HG03103 (cell line): Measurements from ENCODE around the gene BLCAP.

Experiments
- ATAC-seq: cut with Tn5 transposase; IDR thresholded peaks from one replicate; pipeline ENCODE4 v1.9.1; 2021; ENCODE audit warnings: low read depth; ENCODE audit not compliant: unreplicated experiment

BLCAP gene

DNA sequence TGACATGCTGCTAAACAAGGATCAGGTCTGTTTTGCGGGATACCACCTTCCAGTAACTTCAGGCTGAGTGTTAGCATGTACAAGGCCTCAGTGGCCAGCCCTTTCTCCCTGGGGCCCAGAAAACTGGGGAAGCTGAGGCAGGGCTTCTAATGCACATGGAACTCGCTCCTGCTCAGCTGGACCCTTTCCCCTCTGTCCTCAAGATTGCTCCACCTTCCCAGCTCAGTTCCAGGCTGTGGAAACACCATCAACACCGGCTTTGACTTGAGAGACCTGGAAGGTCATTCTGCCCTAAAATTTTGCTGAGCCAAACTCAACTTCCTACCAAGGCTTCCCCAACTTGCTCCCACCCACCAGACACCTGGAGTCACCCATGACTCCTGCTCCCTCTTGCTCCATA, 4.2 kb upstream of the BLCAP start:
- no peak for ATAC-seq

DNA sequence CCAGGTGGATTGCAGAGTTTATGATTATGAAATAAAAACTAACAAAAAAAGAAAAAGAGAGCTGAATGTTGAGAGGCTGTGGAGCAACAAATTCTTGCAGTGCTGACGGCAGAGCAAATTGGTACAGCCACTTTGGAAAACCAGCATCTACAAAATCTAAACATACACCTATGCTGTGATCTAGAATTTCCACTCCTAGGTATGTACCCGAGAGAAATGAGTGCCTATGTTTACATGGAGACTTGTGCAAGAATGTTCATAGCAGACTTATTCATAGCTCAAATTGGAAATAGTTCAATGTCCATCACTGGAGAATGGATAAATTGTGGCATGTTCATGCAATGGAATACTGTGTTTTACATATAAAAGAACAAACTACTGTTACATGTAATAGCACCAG, 3.0 kb upstream of the BLCAP start:
- no peak for ATAC-seq

DNA sequence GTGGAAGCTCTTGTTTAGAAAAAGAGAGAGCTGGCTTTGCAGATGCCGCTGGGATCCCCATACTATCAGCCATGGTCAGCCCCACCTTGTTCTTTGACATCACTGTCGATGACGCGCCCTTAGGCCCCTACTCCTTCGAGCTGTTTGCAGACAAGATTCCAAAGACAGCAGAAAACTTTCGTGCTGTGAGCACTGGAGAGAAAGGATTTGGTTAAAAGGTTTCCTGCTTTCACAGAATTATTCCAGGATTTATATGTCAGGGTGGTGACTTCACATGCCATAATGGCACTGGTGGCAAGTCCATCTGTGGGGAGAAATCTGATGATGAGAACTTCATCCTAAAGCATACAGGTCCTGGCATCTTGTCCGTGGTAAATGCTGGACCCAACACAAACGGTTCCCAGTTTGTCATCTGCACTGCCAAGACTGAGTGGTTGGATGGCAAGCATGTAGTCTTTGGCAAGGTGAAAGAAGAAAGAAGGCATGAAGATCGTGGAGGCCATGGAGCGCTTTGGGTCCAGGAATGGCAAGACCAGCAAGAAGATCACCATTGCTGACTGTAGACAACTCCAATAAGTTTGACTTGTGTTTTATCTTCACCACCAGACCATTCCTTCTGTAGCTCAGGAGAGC, 2.4 kb upstream of the BLCAP start:
- ATAC-seq, result no peak

DNA sequence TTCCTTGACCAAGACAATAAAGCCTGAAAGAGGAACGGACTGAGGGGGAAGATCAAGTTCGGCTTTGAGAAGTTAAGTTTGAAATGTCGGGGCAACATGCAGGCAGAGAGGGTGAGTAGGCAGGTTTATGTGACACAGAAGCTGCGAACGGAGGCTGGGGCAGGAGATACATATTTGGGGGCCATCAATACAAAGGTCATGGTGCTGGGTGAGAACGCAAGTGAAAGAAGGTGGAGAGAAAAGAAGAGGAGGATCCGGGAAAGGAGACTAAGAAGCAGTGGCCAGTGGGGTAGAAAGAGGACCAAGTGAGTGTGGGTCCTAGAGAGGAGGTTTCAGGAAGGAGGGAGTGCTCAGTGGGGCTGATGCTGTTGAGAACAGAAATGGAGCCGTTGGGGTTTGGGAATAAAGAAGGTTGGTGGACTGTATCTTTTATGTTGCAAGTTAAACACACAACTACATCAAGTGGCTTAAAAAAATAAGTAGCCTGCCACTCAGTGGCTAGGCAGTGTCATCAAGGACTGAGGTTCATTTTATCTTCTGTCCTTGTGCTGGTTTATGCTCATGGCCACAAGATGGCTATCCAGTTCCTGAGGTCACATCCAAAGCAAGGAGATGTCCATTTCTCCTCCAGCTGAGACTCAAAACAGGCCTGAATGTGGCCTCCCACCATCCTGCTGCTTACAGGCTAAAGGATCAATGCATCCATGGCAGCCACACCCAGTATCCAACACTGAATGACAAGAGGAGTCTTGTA, 1.7 kb upstream of the BLCAP start:
- ATAC-seq, result no peak

DNA sequence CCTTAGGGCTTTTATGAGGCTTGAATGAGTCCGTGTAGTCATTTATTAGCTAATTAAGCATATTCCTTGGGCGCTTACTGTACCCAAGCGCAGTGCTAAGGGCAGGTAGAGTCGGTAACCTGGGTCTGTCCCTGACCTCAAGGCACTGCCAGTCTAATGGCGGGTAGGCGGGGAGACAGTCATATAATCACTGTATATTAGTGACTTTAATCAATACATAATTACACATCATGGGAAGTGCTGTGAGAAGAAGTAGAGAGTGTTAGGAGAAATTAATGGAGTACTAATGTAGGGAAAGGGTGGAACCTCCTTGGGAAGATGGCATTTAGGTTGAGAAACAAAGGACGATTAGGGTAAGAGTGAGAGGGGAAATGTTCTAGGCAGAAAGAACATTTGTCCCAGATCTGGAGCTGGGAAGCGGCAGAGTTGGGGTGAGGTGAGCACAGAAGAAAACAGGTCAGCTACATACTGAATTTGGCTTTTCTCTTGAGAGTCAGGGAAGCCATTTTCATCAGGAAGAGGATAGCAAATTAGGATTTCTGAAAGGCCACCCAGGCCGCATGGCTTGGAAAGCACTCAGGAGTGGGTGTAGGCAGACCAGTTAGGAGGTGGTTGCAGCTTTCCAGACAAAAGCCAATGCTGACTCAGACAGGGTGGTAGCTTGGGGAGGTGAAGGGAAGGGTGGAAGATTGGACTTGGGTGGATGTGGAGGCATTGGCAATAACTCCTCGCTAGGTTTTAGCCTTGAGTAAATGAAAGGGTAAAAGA, 954 bp upstream of the BLCAP start:
- no peak for ATAC-seq

DNA sequence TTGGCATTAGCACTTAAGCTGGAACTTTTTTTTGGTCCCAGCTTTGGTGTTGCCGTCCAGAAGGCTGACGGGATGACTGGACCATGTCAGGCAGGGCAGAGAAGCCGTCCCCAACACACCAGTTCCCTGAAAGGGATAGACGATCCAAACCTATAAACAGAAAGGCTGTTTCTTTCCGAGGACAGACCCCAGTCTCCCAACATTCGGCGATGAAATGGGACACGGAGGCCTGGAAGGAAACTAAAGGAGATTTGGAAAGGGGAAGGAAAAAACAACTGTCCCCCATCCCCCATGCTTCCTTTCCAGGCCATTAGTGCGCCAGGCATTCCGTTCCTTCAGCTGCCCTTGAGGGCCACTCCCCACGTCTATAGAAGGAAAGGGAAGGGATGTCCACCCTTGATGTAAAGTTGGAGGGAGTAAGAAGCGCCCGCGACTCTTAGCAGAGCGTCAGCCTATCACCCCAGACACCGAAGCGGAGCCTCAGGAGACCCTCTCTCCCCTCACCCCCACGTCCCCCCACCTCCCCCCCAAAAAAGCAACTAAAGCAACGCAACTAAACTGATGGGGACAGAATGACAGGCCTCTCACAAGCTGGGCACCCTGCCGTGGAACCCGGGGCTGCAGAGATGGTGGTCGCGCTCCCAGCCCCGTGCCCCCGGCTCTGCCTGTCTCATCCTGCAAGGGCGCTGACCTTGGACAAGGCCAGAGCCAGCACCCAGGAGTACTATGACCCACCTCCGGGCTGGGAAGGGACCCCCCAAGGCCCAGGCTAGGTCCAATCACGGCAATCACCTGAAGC, 638 bp downstream of the BLCAP start:
- ATAC-seq, result no peak

DNA sequence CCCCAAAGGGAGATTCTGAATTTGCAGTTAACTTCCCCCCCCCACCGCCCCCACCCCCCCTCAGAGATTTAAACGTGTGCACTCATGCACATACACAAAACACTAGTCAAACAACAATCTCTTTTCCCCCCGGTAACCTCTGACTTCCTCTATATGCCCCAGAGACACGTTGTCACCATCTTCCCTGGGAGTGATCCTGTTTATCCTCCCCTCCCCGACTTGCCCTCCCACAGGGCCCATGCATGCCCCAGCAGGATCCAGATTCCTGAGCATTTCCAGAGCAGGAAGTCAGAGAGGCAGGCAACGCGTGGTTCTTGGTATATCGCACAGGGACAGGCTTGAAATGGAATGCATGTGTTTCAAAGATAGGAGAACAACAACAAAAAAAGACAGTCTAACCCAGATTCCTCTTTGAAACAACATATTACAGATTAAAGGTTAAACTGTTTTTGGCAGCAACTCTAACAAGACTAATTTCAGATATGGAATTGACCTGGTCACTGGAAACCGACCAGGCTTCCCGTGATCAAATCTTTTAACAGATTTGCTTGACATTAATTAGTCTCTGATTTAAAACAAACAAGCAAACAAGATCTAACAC, 1.3 kb downstream of the BLCAP start:
- no peak for ATAC-seq

DNA sequence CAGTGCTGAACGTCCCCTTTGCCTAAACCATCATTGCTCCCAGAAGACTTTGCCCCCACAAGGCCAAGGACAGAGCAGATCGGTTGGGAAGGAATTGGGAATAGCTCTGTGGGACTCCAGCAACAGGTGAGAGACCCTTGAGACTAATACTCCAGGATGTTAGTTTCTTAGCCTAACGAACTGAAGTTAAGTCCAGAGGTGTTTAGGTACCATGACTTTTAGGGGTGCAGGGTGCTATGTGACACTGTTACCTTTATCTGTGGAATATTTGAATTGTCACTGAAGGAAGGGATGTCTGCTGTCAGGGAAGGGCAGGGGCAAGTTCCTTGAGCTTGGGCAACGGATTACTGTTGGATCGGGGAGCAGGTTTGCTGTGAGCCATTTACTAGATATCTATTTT, 1.9 kb downstream of the BLCAP start:
- ATAC-seq, result no peak

DNA sequence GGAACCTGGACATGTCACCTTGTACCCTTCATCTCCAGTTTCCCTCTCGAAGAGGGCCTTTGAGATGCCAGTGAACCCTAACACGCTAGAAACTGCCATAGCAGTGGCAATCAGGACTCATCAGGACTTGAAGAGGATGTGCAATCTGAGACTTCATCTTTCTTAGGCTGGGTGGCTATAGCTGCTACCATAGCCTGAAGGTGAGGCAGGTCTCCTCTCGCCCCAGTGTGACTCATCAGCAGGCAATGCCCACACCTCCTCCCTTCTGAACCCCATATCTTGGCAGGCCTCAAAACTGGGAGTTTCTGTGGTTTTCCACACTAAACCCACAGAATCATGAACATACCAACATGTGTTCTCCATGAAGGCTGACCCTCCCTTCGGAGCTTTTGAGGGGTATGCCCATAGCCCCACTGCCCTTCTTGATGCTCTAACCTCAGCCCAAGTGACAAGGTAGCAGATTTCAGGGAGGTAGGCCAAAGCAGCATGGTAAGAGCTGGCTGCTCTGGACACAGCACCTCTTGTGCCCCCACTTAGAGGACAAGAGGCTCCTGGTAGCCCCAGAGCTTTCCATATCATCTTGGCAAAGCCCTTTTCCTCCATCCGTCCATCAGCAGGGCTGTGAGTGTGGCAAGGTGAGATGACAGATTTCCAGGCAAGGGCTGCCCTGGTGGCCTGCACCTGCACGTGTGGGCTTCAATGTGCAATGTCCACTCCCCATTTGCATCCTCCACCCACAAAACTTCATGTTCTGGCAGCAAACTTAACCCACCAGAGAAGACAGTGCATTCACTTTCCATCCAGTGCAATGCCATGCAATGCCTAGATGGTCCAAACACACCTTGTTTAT, 2.6 kb downstream of the BLCAP start:
- no peak for ATAC-seq

DNA sequence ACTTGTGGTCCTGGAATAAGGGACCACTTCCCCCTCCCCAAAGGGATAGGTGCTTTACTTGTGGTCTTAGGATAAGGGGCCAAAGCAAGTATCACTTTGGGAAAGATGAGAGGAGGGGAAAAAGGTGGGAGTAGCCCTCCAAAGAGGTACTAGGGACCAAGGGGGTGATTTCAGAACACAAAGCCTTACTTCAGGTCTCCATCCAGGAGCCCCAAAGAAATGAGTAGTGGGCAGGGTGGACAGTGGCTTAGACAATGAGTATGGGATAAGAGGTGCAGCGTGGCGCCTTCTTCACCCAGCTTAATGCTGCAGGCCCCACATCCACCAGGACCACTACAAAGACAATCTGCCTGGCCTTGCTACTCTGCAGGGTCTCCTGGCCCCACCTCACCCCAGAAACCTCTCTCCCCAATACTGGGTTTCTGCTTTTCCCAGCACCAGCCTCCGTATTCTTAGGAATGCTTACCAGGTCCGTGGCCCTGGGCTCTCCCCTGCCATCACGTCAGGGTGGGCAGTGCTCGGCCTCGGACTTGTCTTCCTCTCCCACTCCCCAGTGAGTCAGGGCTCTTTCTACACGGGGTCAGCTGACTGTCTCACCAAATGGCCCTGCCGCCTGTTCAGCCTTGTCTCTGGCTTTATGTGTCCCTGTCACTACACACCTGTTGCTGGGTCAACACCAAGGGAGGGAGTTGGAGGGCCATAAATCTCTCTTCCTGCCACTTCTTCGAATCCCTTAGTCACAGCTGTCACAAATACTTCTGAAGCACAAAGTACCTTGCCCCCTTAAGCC, 3.6 kb downstream of the BLCAP start:
- ATAC-seq, result no peak

DNA sequence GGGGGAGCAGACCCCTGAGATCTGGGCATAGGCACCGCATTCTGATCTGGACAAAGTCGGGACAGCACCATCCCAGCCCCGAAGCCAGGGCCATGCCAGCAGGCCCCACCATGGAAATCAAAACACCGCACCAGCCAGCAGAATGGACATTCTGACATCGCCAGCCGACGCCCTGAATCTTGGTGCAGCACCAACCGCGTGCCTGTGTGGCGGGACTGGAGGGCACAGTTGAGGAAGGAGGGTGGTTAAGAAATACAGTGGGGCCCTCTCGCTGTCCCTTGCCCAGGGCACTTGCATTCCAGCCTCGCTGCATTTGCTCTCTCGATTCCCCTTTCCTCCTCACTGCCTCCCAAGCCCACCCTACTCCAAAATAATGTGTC, 4.7 kb downstream of the BLCAP start:
- ATAC-seq, result no peak

DNA sequence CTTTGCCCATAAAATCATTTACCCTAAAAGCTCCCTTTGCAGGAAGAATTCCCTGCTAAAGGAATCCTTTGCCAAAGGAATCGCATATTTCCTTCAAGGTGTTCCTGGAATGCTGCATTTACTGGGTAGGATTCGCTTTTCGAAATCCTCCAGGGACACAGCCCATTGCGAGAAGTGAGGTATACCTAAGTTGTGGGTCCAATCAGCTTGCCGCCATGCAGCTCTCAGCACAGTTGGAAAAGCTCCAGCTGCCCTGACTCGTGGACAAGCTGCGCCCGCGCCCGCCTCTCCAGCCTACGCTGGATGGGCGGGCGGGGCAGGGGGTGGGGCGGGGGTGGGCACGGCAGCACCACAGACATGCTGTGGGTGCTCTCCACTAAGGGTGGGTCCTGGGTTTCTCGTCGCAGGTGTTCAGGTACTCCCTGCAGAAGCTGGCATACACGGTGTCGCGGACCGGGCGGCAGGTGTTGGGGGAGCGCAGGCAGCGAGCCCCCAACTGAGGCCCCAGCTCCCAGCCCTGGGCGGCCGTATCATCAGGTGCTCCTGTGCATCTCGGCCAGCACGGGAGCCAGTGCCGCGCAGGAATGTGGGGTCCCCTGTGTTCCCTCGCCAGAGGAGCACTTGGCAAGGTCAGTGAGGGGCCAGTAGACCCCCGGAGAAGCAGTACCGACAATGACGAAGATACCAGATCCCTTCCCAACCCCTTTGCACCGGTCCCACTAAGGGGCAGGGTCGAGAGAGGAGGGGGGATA, 5.2 kb downstream of the BLCAP start:
- ATAC-seq, result no peak

DNA sequence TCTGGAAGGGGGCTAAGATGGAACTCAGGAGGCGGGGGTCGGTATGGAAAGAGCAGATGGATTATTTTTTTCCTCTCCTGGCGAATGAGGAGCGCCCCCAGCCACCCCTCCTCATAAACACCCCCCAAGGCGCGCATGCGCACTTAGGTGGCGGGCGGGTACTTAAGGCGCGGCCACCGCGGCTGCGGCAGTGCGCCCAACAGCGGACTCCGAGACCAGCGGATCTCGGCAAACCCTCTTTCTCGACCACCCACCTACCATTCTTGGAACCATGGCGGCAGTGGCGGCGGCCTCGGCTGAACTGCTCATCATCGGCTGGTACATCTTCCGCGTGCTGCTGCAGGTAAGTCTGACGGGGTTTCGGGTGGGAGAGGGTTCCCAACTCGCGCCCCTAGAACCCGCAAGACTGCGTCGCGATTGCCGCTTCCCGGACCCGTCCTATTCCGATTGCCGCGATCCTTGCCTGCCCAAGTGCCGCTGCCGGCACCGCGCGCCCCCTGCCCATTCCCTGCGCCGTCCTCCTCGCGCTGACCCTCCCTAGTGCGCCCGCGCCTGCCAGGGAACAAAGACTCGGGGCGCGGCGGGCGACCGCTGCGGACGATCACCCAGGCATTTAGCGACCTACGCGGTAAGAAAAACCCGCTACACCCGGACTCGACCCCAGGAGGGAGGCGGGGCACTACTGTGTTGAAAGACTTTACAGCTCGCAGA, 6.5 kb downstream of the BLCAP start, which contains the start of gene NNAT:
Gene NNAT, plus strand, starts transcription at position 190 of the 711 bp plus-strand sequence. Its CDS starts 82 bp downstream, at position 272.
- ATAC-seq, result no peak

DNA sequence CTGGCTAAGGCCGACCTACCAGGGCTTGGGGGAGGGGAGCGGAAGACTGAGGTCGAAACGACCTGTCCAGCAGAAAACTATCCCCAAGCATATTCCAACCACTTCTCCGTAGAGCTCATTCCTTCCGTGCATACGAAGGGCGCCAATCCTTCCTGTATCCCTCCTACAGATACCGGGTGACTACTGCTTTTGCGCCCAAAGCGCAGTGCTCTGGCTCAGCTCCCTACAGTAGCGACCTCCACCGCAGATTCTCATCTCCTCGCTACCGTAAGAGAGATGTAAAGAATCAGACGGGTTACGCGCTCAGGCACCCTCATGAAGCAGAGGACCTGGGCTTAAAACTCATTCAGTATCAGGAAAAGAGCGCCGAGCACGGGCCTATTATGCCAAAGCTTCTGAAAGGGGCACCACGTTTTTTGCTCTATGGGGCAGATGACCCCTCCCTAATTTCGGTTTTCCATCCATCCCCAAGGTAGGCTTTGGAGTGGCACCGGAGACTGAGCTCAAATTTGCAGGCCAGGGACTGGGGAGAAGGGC, 7.2 kb downstream of the BLCAP start:
- no peak for ATAC-seq

DNA sequence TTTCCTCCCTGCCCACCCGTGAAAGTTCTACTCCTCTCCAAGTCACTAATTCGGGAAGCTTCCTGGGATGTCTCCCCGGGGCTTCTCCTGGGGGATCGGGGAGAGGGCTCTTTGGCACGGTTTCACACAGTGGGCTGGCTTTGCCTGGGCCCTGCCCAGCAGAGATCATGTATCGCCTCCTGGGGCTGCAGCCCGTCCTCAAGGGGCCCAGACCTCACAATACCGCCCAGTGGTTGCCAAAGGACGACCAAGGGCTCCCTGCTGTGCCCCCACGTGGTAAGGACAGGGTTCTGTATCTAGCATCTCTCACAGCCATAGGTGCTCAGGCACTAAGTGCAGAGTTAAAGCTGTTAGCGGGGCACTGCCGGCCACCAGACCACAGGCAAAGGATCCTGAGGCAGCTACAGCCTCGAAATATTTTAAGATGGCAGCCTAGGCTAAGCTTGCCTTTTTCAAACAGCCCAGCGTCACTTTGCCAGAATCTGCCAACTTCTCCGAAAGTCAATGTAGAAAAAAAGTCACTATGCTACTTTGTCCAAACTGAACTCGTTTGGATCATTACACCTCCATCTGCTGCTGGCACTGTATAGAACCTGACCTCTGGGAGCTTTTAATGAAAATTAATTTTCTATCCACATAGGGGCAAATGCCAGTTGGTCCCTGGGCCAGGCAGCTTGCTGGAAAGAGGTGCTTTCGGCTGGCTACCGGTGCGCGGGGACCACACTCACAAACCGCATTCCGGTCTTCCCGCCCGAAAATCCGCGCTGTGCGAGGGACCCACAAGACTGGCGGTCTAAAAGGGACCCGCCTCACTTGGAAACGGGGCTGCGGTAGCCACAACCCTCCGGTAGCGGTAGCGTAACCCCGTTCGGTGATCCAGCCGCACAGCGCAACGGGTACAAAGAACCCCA, 7.9 kb downstream of the BLCAP start:
- ATAC-seq, result no peak
